HL-60/S4 treated with phorbol 12-myristate 13-acetate at 8.2 ng/mL for 4 days and 3 days (cell line): ENCODE data around the gene EPHB2.
"Not testable (repeated sequence)": the region's sequence is repeated elsewhere in the genome, so short reads cannot be mapped to it uniquely, and the experiment has no call there.

Source experiments
- in situ Hi-C: fragments of 300-500 bp; cut with MboI; formaldehyde crosslinking; loops from 2 replicates; pipeline ENCODE4 v1.15.0; 2022; ENCODE audit warnings: low sequenced_read_pairs

EPHB2 gene

DNA sequence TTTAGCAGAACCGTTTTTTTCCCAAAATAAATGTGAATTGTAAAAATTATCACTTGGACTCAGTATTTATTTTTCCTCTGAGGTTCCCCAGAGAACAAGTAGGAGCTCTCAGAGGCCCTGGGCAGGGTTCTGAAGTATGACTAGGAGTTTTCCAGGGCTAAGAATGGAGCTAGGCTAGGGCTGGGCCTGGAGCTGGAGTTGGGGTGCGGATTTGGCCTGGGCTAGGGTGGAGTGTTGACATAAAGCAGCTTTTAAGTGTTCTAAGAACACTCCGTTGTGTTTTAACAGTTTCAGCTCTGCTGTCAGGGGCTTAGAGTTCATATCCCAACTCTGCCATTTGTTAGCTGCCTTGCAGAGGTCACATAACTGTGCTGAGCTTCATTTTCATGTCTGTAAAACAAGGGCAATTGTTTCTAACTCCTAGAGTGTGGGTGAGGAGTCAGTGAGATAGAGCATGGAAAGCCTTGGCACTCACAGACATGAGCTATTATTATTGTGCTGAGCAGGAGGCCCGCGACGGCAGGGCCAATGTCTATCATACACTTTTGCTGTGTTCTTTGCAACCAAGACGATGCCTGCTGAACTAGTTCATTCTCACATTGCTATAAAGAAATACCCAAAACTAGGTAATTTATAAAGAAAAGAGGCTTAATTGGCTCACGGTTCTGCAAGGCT is 210.9 kb downstream of the EPHB2 start:
- in situ Hi-C loops: no loop called here

DNA sequence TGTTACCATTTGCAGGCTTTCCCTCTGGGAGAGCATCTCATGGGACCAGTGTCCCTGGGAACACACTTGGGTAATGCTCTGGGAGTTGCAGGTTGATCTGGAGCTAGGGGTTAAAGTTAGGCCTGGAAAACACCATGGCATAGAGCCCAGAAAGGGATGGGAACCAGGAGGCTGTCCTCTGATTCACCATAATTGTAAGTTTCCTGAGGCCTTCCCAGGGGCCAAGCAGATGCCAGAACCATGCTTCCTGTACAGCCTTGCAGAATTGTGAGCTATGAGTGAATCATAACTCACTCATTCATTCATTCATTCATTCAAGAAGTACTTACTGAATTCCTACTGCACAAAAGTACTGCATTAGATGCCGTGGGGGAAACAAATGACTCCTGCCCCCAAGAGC is 212.0 kb downstream of the EPHB2 start:
- in situ Hi-C loops: no loop called here

DNA sequence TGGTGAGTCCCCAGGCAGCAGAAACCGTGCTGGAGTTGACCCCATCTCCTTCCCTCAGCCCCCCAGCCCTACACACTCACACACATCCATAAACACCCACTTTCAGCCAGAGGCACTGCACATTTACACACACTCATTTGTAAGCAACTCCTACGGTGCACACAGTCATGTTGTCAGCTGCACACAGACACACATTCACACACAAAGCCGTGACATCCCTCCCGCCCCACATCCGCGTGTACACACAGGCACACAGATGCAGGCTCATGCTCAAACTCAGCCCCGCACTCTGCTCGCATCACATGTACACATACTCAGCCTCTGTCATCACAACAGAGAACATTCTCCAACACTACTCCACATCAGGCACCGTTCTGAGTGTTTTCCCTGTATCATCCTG is 214.5 kb downstream of the EPHB2 start:
- in situ Hi-C loops: no loop called here

DNA sequence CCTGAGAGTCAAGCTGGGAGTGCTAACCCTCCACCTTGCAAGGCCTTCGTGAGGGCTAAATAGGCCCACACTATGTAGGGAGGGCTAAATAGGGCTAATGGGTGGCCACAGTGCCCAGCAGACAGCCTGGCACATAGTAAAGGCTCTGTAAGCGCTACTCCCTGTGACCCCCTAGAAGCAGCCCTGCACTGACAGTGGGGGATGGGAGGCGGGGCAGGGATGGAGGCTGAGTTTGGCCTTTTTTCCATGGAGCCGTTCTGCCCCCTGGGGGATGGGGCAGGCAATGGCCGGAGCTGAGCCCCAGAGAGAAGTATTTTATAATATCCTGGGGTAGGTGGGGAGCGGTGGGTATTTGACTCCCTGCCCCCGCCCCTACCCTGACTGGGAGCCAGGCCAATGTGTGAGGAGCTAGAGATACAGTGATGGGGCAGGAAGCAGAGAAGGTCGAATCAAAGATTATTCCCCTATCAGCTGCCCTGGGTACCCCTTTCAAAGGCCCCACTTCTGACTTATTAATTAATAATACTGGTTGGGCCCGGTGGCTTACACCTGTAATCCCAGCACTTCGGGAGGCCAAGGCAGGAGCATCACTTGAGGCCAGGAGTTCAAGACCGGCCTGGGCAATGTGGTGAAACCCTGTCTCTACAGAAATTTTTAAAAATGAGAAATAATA is 219.7 kb downstream of the EPHB2 start:
- in situ Hi-C loops: no loop called here

DNA sequence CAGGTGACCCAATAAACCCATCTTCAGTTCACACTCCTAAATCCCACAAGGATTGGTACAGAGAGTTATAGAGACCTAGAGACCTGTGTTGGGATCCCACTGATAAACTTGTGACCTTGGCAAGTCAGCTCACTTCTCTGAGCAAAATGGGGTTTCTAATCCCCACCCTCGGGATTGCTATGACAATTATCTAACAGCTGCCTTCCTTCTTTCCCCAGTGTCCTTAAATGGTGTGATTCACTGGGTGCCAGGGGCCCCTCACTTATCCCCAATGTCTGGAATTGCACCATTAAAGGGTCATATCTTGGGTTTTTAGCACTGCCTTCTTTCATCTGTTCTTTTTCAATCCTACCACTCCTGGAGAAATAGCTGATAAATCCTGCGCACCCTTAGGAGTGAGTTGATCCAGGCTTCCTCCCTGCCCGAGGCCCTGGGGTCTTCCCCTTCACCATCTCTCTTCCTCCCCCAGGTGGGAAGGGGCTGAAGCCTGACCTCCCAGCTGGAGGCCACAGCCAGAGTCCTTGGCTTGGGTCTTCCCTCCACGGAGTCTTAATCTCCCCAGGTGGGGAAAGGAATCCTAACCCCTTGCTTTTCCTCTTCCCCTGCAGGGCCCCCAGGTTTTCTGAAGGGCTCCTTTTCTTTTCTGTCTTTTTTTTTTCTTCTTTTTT is 222.3 kb downstream of the EPHB2 start:
- in situ Hi-C loops: no loop called here

DNA sequence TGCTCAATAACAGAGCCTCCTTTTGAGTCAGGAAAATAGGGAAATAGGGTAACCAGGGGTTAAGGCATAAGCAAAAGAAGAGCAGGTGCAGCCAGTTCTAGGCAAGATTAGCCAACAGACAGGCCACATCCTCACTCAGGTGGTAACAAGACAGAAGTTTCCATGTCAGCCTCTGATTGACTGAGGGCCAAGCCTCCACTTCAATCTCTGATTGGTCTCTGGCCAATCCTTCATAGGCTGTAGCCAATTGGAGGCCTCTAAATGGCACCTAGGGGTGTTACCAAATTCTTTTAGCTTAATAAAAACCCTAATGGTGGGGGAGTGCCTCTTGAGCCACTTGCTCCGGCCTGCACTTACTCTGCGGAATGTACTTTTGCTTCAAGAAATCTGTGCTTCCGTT is 224.8 kb downstream of the EPHB2 start:
- in situ Hi-C loops: no loop called here

DNA sequence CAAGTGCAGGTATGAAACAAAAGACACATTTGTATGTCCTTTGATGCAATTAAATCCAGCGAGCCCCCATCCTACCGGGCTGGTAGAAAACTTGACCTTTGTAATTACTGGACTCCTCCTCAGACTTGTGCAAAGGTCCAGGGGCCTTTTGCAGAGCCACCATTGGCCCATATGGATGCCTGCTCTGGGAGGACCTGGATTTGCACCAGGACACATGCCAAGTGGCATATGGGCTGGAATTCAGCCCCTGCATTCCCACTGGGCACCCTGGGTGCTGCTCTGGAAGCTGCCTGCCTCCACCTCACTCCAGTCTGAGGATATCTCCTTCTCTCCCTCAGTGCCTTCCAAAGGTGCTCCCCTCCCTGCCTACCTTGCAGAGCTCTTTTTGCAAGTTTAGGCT is 226.0 kb downstream of the EPHB2 start:
- in situ Hi-C loops: no loop called here

DNA sequence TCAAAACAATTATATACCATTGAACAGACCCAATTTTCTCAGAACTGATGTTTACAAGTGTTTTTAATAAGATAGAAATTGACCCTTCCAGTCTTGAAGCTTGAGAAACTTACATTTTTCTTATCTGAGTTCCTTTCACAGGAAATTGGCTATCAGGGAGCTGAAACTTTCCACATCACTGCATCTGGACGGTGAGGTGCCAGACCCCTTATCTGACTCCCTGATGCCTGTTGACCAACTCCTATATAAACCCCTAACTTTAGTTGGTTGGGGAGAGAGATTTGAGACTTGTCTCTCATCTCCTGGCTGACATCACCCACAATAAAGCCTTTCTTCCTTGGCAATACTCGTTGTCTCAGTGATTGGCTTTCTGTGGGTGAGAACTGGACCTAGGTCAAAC is 230.6 kb downstream of the EPHB2 start:
- in situ Hi-C loops: no loop called here

DNA sequence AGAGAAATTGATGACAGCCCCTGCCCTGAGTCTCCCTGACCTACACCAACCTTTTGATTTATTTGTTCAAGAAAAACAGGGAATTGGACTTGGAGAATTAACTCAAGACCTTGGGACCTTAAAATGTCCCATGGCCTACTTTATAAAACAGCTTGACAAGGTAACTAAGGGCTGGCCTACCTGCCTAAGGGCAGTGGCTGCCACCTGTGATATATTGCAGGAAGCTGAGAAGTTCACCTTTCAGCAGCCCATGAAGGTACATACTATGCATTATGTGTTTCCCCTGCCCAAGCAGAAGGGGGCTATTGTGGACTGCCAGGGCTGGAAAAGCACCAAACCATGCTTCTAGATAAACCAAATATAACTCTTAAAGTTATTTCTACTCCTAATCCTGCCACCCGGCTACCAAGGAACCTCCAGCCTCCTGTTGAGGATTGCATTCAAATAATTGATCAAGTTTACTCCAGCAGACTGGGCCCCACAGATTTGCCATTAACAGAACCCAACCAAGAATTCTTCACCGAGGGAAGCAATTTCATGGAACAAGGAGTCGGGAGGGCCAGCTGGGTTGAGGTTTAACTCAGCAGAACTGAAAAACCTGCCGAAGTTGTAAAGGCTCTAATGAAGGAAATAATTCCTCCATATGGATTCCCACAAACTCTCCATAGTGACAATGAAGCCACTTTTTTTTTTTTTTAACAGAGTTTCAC is 233.9 kb downstream of the EPHB2 start:
- in situ Hi-C loops: no loop called here

DNA sequence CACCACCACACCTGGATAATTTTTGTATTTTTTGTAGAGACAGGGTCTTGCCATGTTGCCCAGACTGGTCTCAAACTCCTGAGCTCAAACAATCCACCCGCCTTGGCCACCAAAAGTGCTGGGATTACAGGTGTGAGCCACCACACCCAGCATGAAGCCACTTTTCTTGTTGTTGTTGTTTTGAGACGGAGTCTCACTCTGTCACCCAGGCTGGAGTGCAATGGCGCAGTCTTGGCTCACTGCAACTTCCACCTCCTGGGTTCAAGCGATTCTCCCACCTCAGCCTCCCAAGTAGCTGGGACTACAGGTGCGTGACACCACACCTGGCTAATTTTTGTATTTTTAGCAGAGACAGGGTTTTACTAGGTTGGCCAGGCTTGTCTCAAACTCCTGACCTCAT is 234.5 kb downstream of the EPHB2 start:
- in situ Hi-C loops: not testable (repeated sequence)

DNA sequence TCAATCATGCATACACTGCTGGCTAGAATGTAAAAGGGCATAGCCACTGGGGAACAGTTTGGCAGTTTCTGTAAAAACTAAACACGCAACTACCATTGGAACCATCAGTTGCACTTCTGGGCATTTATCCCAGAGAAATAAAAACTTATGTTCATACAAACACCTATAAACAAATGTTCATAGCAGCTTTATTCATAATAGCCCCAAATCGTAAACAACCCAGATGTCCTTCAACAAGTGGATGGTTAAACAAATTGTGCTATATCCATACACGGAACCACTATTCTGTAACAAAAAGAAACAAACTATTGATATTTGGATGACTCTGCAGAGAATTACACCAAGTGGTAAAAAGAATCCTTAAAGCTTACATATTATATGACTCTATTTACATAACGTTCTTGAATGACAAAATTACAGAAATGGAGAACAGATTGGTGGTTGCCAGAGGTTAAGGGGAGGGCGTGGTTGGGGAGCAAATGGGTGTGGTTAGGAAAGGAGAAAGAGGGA is 239.2 kb downstream of the EPHB2 start:
- in situ Hi-C loops: no loop called here

DNA sequence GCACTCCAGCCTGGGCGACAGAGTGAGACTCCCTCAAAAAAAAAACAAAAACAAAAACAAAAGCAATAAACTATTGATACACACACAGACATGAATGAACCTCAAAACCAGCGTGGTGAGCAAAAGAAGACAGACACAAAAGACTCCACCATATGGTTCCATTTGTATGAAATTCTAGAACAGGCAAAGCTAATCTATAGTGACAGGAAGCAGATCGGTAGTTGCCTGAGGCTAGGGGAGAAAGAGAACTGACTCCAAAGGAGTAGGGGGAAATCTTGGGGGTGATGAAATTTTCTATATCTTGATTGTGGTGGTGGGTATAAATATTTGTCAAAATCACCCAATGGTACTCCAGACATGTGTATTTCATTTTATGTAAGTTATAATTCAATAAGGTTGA is 241.2 kb downstream of the EPHB2 start:
- in situ Hi-C loops: no loop called here

DNA sequence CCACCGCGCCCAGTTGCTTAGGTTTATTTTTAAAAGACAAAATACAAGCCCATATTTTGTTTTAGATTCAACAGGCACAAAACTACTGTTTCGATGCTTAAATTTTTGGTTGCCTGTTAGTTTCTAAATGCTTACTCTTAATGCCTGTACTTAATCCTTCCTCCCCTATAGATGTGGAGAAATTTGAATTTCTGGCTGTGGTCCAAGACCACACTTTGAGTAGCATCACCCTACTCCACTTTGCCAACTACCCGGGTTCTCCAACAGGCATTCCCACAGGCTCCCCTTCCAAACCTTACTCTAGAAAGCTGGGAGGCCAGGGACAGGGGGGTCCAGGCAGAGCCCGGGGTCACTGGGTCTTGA is 242.0 kb downstream of the EPHB2 start:
- in situ Hi-C loops: no loop called here

DNA sequence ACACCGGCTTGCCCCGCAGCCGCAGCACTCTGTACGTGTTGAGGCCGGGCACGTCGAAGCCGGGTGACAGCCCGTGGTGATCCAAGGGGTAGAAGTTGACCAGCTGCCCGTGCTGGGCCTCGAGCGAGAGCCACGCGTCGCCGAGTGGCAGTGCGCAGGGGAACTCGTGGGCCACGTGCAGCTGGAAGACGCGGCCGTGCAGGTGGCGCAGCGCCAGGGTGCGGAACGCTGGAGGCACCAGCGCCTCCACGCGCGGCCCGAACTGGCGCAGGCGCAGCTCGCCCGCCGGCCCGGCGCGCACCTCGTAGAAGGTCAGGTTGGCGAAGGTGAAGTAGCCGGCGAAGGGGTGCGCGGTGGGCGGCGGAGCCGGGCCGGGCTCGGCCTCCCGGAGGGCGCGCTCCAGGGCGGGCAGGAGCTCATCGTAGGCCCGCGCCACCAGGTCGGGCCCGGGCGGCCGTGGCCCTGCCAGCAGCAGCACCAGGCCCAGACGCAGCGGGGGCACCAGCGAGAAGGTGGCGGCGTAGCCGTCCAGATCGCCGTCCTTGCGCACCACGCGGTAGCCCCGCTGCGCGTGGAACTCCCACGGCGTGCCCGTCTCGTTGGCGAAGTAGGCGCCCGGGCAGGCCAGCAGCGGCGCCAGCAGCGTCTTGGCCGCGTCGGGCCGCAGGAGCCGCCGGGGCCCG is 242.6 kb downstream of the EPHB2 start:
- in situ Hi-C loops: no loop called here

DNA sequence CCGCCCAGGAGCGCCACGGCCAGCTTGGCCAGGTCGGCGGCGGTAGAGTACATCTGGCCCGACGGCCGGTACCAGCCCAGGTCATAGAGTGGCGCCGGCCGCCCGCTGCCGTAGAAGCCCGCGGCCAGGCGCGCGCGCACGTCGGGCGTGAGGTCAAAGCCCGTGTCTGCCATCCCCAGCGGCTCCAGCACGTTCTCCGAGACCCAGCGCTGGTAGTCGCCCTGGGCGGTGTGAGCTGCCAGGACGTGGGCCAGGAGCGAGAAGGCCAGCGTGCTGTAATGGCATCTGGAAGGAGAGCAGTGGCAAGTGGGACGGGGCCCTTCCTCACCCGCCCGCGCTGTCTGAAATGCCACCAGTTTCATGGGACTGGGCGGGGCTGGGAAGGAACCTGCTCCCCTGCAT is 243.1 kb downstream of the EPHB2 start:
- in situ Hi-C loops: no loop called here

DNA sequence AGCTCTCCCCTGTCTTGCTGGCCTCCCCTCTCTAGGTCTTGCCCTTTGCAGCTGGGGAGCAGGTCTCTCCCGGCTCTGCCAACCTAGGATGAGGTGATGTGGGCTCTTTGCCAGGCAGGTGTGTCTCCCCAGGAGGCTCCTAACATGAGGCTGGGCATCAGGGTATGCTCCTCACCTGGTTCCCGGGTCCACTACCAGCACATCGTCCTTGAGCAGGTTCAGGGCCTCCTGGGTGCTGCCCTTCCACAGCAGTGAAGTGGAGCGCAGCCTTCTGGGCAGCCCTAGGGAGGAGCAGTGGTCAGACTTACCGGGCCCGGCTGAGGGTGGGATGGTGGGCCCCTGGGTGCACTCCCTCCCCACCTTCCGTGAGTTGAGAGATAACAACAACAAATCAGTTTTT is 244.5 kb downstream of the EPHB2 start:
- in situ Hi-C loops: no loop called here

DNA sequence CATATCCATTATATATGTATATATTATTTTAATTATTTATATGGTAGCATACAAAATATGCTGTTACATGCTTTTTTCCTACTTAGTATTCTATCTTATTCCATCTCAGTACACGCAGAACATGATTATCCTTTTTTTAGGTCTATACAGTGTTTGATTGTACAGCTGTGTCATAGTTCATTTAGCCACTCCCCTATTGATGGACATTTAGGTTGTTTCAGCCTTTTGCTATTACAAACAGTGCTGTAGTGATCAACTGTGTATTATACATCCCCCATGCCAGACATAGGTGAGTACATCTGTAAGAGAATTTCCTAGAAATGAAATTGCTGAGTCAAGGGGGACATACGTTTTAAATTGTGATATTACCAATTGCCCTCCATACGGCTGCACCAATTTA is 246.4 kb downstream of the EPHB2 start:
- in situ Hi-C loops: no loop called here

DNA sequence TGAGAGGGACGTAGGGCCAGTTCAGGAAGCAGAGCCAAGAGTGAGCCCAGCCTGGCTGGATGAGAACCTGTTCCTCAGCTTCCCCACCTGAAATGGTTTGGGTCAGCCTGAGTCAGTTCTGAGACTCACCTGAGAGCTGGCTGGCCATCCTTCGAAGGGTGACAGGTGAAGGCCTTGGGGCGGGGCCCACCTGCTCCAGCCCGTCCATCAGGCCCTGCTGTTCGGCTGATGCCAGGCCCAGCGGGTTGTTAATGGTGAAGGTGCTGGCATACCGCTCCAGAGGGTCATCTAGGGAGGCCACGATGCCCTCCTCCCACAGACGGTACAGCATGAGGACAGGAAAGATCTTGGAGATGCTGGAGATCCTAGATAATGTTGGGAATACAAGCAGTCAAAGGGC is 247.9 kb downstream of the EPHB2 start:
- in situ Hi-C loops: no loop called here

DNA sequence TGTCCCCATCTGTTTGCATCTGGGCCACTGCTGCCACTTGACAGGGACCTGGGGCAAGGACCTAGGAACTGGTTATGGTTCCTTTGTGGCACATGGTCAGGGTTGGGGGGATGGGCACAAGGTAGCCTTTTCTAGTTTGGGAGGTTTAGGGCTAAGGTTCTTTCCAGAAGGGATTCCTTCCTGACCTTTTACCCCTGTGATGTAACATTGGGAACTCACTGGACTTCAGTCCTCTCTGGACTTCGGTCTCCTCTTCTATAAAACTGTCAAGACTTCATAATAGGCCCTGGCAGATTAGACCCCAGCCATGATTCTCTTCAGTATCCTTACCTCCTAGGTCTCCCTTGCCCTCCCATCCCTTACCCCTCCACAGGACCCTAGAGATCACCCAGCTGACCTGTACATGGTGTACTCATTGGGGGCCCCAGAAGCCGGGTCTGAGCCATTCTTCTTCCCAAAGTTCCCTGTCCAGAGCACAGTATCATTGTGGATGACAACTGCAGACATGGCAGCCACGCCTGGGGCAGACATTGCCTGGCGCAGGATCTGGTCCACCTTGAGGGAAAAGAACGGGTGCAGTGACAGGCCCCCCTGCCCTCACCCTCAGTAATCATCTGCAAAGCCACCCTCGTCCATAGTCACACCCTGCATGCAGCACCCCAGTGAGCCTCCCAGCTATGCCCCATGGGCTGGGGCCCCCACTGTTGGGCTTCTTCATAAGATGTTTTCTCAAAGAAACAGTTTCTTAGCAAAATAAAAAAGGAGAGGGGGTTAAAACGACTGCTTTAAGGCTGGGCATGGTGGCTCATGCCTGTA is 249.1 kb downstream of the EPHB2 start:
- in situ Hi-C loops: no loop called here

DNA sequence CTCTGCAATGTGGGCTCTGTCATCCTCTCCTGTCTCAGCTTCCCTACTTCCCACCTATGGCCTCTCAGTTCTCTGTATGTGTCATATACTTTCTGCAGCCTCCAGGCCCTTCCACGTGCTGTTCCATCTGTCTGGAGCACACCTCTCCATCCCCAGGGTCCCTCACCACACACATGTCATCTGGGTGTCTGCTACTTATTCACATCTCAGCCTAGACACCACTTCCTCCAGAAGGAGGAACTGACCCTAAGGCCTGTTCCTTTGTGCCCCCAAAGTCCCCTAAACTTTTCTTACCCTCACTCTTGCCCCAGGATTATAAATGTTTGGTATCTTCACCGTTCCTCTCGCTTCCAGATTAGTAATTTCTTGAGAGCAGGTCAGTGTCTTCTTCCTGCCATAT is 251.9 kb downstream of the EPHB2 start:
- in situ Hi-C loops: no loop called here
